ENCODE results near the gene MMP23B. TPM values are rescaled to one million over a fixed set of nuclear protein-coding genes. Genes with fewer than 3 reads are reported as not detected.

Gene MMP23B
- total and polyA plus RNA-seq, 9 donors = 0.88 to 128 (median 67.3) TPM

- Histone ChIP-seq H3K36me3 (no peaks in the 10 kb centered on the region), H3K27ac (no peak overlapping the region), H3K4me1 (ENCODE audit: insufficient read depth) (peaks cover 3% of the 10 kb centered on the region), H3K9me3 (no peaks in the 10 kb centered on the region), H3K27me3 (peaks cover 8% of the 10 kb centered on the region), H3K4me3 (no peak overlapping the region)
- peak in 1 of 5 donors; percentile 10 for DNase-seq
- TF ChIP-seq POLR2A (IDR thresholded peaks at IDR 0.05) (no peak), EP300 (IDR thresholded peaks at IDR 0.05) (no peak)
- TF ChIP-seq, protein P1, sequence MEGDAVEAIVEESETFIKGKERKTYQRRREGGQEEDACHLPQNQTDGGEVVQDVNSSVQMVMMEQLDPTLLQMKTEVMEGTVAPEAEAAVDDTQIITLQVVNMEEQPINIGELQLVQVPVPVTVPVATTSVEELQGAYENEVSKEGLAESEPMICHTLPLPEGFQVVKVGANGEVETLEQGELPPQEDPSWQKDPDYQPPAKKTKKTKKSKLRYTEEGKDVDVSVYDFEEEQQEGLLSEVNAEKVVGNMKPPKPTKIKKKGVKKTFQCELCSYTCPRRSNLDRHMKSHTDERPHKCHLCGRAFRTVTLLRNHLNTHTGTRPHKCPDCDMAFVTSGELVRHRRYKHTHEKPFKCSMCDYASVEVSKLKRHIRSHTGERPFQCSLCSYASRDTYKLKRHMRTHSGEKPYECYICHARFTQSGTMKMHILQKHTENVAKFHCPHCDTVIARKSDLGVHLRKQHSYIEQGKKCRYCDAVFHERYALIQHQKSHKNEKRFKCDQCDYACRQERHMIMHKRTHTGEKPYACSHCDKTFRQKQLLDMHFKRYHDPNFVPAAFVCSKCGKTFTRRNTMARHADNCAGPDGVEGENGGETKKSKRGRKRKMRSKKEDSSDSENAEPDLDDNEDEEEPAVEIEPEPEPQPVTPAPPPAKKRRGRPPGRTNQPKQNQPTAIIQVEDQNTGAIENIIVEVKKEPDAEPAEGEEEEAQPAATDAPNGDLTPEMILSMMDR (IDR thresholded peaks at IDR 0.05) = no peak
- WGBS, 3 donors = 63 to 71% (median 70%) methylated on average over 13 to 14 of the region's 14 CpGs
- intact Hi-C loops (cut with DNase I) = no loop called here
Observed at GRCh38 chr1:1605034-1605591, 26.9 kb upstream of the MMP23B start.

GRCh38 chr1:1605724-1606123 lies 26.2 kb upstream of the MMP23B start:
- no peaks in the 10 kb centered on the region for H3K4me1 ChIP-seq (ENCODE audit: insufficient read depth)
- DNase-seq = peak in 1 of 5 donors; percentile 12
- no peak overlapping the region for H3K27ac ChIP-seq
- H3K4me3 ChIP-seq = no peak overlapping the region
- WGBS, 3 donors = 82 to 85% (median 83%) methylated on average over 9 to 17 of the region's 17 CpGs
- H3K36me3 ChIP-seq = no peaks in the 10 kb centered on the region
- intact Hi-C loops (cut with DNase I) = no loop called here
- H3K27me3 ChIP-seq = peaks cover 3% of the 10 kb centered on the region
- no peak for TF ChIP-seq EP300 (IDR thresholded peaks at IDR 0.05)
- TF ChIP-seq, protein P1 (IDR thresholded peaks at IDR 0.05) = no peak
- TF ChIP-seq POLR2A (IDR thresholded peaks at IDR 0.05) = no peak
- no peaks in the 10 kb centered on the region for H3K9me3 ChIP-seq

GRCh38 chr1:1606232-1606631 lies 25.7 kb upstream of the MMP23B start:
- 75 to 87% (median 80%) methylated on average over 10 to 13 of the region's 13 CpGs for WGBS, 3 donors
- H3K4me3 ChIP-seq = no peak overlapping the region
- no peaks in the 10 kb centered on the region for H3K9me3 ChIP-seq
- H3K27me3 ChIP-seq = no peaks in the 10 kb centered on the region
- no peaks in the 10 kb centered on the region for H3K36me3 ChIP-seq
- no peak for TF ChIP-seq POLR2A (IDR thresholded peaks at IDR 0.05)
- TF ChIP-seq, protein P1 (IDR thresholded peaks at IDR 0.05) = no peak
- no peak for TF ChIP-seq EP300 (IDR thresholded peaks at IDR 0.05)
- peak in 1 of 5 donors; percentile 11 for DNase-seq
- intact Hi-C loops (cut with DNase I) = no loop called here
- H3K4me1 ChIP-seq (ENCODE audit: insufficient read depth) = no peaks in the 10 kb centered on the region
- H3K27ac ChIP-seq = no peak overlapping the region

DNA sequence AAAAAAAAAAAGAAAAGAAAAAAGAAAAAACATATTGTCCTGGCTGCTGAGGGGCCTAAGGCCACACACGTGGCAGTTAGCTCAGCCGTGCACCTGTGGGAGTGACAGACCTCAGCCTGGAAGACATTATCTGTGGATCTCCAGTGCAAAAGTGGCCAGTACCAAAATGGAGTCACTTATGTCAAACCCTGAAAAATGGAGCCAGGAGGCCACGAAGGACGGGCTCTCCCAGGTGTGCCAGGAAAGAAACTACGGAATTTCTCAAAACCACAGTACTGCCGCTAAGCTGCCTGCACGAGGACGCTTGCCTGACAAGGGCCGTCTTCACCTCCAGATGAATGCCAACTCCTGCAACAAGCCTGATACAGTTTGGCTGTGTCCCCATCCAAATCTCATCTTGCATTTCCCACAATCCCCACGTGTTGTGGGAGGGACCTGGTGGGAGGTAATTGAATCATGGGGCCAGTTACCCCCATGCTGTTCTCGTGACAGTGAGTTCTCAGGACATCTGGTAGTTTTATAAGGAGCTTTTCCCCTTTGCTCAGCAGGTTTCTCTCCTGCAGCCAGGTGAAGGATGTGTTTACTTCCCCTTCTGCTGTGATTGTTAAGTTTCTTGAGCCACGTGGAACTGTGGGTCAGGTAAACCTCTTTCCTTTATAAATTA lies 22.0 kb upstream of the MMP23B start:
- peaks cover 9% of the 10 kb centered on the region for H3K4me1 ChIP-seq (ENCODE audit: insufficient read depth)
- no peaks in the 10 kb centered on the region for H3K36me3 ChIP-seq
- peak in 1 of 5 donors; percentile 12 for DNase-seq
- WGBS, 3 donors = 61 to 71% (median 70%) methylated on average over 12 of the region's 12 CpGs
- no peak overlapping the region for H3K27ac ChIP-seq
- no peaks in the 10 kb centered on the region for H3K9me3 ChIP-seq
- intact Hi-C loops (cut with DNase I) = no loop called here
- H3K4me3 ChIP-seq = no peak overlapping the region
- TF ChIP-seq POLR2A (IDR thresholded peaks at IDR 0.05) = no peak
- TF ChIP-seq EP300 (IDR thresholded peaks at IDR 0.05) = no peak
- TF ChIP-seq, protein P1 (IDR thresholded peaks at IDR 0.05) = no peak
- H3K27me3 ChIP-seq = no peaks in the 10 kb centered on the region

Measured in ovary (tissue), 9 donors.